Activated CD4-positive, alpha-beta T cell treated with anti-CD3 and anti-CD28 coated beads, Interleukin-2, amount 50 U/mL, for 48 hours (primary cell): ENCODE measurements around the gene MS4A7.
"Not testable (repeated sequence)": the region's sequence is repeated elsewhere in the genome, so short reads cannot be mapped to it uniquely, and the experiment has no call there.

Experiments
- DNase-seq, 2 experiments: peaks; one replicate each; pipeline ENCODE4 v3.0.0-alpha.2; 2020

The MS4A7 gene, protein sequence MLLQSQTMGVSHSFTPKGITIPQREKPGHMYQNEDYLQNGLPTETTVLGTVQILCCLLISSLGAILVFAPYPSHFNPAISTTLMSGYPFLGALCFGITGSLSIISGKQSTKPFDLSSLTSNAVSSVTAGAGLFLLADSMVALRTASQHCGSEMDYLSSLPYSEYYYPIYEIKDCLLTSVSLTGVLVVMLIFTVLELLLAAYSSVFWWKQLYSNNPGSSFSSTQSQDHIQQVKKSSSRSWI

GRCh38 chr11:60378354-60378753 lies at the start of gene MS4A7:
MS4A7 (plus strand) TSS chr11:60378532; CDS start chr11:60383142, 4,610 bp downstream.
- no peak for DNase-seq

GRCh38 chr11:60332846-60333245 lies 45.5 kb upstream of the MS4A7 start:
- no peak for DNase-seq

DNA sequence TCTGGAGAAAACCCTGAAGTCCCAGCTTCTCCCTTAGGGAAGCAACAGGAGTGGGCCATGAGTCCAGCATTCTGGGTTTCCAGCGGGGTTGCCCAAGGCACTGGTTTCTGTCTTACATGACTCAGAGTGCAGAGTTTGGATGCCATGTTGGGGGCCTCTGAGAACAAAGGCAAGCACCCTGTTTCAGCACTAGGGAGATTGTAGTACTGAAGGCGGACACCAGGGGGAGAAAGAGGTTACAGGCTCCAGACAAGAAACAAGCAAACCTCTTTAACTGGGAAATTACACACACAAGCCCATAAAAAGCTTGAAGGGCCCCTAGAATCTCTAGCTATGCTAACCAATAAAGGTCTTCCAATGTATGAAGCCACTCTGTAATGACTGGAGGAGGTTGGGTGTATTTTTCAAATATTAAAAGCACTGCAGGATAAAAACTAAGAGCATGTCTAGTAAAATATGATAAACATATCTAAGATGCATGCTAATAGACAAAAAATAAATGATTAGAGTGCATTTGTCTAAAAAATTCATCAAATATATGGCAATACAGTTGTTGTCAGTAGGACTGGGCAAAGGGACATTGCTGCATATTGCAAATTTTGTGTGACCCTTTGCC lies 44.2 kb upstream of the MS4A7 start:
- DNase-seq = peak; percentile 74 to 78

- no peak for DNase-seq
These were observed 41.5 kb upstream of the MS4A7 start for GRCh38 chr11:60336767-60337391.

DNA sequence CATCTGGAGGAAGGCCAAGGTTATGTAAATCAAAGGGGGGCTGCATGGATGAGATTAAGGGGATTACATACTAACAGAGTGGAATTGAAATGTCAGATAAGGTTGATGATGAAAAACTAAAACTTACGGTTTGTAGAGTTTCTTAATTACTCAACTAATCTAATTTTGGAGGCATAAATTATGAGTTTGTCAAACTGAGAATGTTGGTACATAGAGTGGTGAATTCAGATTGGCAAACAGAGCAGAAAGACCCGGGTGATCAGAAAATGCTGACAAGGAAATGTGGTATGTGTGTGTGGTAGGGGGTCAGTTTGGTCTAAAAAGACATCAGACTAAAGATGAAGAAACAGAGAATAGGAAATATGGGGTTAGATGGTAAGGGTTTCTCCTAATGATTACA lies 40.3 kb upstream of the MS4A7 start:
- DNase-seq = no peak

GRCh38 chr11:60339356-60339755 lies 39.0 kb upstream of the MS4A7 start:
- no peak for DNase-seq

GRCh38 chr11:60343094-60343704 lies 35.1 kb upstream of the MS4A7 start:
- DNase-seq = no peak

GRCh38 chr11:60344146-60344545 lies 34.2 kb upstream of the MS4A7 start:
- no peak for DNase-seq

DNA sequence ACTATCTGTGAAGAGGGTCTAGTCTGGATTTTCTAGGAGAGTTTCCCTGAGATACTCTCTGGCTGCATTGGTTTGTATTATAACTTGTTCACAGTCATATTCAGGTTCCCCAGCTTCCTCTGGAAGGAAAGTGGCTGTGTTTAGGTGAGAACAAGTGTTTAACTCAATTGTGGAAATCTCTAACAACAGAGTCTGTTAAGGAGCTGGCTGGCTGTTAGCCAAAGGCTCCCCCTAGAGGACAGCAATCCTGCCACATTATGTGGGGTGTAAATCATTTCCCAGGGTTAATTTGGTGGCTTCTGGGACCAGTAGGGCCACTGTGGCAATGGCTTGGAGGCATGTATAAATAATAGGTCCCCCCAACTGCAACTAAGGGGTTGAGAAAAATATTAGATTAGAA lies 32.8 kb upstream of the MS4A7 start:
- peak; percentile 23 to 47 for DNase-seq

DNA sequence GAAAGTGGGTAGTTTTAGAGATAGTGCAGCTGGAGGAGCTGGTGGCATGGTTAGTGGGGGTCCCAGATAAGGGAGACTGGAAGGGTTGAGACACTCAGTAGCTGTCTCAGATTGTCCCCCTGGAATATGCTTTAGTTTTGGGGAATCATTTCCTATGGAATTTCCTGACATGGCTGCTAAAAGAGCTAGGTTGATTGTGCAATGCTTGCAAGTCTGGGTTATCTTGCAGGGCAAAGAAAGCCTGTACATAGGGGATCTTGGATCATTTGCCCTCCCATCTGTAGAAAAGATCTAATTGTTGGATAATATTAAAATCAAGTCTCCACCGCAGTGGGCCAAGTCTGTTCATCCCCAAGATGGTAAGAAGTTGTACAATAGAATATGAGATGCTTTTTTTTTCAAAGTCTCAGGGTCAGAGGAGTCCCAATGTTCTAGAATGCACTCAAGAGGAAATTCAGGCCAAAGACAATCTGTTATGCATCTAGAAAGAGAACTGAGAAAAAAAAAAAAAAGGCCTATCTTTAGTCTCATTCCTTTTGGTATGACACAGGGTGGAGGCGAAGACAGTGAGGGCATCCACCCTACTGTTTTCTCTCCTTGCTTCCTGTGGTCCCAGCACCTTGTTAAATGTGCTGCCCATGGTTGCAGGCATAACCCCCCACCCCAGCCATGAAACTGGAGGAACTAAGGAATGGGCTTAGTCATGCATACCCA lies 31.1 kb upstream of the MS4A7 start:
- no peak for DNase-seq

- DNase-seq = no peak
These were observed 30.2 kb upstream of the MS4A7 start for GRCh38 chr11:60348116-60348515.

DNA sequence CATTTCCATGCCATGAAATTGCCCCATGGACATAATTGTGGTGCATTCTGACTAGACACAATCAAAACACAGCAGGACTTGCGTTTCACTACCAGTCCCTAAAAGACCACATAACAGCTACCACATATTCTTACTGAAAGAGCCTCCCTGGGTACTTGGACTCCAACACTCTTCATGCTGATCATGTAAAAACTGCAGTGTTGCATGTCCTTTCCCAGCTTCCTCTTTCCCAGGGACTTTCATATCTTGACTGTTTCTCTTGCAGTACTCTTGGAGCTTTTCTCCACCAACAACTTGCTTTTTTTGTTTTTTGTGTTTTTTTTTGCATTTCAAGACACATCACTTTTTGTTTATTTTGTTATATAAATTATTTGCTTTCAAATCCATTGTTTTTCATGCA lies 28.3 kb upstream of the MS4A7 start:
- DNase-seq = no peak

DNA sequence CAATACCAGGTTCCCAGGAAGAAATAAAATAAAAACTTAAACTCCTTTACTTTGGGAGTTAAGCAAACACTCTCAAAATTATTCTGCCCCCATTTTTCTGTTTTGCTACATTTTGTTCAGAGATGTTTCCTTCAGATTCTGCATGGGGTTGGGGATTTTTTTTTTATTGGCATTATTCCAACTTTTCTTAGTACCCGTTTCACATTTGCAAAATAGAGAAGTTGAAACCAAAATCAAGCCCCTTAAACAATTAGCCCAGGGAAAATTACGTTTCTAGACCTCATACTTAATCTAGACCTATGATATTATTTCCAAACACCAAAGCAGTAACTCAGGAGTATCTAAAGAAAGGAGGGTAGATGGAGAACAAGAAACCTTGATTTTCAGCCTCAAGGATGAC lies 20.6 kb upstream of the MS4A7 start:
- DNase-seq = no peak

DNA sequence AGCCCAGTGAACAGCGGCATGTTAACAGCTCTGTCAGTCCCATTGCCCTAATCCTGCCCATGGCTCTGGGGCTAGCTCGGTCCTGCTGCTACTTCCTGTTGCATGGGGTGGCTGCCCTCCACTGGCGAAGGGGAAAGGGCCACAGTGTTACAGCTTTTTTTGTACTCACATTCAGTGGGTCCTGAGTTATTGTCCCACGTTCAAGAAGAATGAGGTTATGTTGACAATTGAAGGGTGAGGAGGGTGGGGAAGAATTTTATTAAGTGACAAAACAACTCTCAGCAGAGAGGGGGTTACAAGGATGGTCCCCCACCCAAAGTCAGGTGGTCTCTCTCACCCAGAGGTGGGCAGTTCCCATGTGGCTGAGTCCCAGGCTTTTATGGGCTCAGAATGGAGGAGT lies 17.7 kb upstream of the MS4A7 start:
- DNase-seq = no peak

DNA sequence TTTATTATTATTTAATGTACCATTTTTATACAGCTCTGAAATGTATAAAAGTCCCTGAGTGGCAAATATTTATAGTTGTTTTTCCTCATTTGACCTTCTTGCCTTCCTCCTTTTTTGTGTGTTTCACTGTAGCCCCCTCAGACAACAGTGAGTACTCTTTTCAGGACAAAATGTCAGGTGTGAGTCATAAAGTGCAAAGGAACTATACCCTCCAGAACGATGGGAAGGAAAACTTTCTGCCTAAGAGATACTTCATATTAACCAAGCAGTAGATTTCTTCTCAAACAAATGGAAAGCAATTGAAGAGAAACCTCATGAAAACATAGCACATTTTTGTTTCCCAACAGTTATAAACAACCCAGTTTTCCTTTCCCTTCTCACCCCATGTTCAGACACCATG lies 16.1 kb upstream of the MS4A7 start:
- no peak for DNase-seq

GRCh38 chr11:60363542-60364470 lies 14.5 kb upstream of the MS4A7 start:
- DNase-seq = peak; percentile 50 to 66

GRCh38 chr11:60366262-60366904 lies 11.9 kb upstream of the MS4A7 start:
- not testable (repeated sequence) for DNase-seq

DNA sequence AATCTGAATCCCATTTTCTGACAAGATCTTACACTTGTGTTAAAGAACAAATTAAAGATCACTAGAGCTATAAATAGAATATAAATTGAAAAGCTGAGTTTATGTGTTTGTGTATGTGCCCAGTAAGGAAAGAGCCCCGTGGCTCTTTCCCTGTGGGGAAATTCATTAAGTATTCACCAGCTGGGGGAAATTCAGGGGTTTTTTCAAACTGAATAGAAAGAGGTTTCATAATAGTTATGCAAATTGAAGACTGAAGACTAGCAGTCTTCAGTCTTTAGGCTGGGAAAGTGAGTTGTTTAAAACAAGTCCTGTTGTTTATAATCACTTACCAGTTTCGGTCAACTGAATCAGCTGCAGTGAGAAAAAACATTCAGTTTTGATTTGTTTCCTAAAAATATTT lies 11.3 kb upstream of the MS4A7 start:
- DNase-seq = no peak

DNA sequence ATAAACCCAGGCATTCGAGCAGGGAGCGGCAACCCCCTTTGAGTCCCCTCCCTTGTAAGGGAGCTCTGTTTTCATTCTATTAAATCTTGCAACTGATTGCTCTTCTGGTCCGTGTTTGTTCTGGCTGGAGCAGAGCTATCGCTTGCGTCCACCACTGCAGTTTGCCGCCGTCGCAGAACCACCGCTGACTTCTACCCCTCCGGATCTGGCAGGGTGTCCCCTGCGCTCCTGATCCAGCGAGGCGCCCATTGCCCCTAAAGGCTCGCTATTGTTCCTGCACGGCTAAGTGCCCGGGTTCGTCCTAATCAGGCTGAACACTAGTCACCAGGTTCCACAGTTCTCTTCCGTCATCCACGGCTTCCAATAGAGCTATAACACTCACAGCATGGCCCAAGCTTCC lies 10.4 kb upstream of the MS4A7 start:
- no peak for DNase-seq

- DNase-seq = no peak
These were observed 8.0 kb upstream of the MS4A7 start for GRCh38 chr11:60370252-60370810.

DNA sequence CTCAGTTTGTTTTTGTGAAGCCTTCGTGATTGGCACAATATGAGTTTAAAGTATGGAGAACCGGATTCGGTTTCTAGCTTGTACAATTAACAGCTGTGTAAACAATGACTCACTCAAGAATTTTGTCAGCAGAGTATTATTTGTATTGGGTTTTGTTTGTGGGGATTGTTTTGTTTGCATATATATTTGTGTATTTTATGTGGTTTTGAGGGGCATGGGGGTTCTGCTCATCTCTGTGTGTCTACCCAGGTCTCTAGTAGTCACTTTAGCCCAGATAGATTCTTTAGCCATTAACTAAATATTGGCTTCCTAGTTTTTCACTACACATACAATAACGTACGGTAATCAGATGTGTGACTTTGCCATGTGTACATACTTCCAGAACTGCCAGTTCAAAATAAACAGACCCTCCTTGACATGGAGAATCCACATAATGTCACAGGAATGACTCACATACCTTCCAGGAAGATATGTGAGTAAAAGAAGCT lies 7.5 kb upstream of the MS4A7 start:
- DNase-seq = no peak
